Right lobe of liver (tissue), 6 donors: ENCODE results near the gene KCNAB1. TPM values are rescaled to one million over a fixed set of nuclear protein-coding genes. Genes with fewer than 3 reads are reported as not detected.

Source experiments
- ATAC-seq, 4 donors: fragments of 200-7000 bp; cut with Tn5 transposase; one replicate each; pipeline ENCODE4 v1.9.1; 2020; ENCODE audit warnings: mild to moderate bottlenecking in 4 of 4, moderate library complexity in 4 of 4
- DNase-seq, 3 donors: peaks; one replicate each; pipeline ENCODE4 v3.0.0-alpha.2; 2020
- H3K27ac ChIP-seq, 3 donors: fragments of 200-600 bp; one replicate each; pipeline ENCODE4 v1.8.0; 2022
- H3K27me3 ChIP-seq, 2 donors: fragments of 200-600 bp; one replicate each; pipeline ENCODE4 v1.8.0; 2022
- H3K36me3 ChIP-seq, 4 donors: fragments of 200-600 bp; sonication (generic) in 1 of 4; one replicate each; pipeline versions ENCODE4 v1.5.1 to v1.8.0; 2017 to 2022; ENCODE audit warnings: control low read depth in 1 of 4
- H3K4me1 ChIP-seq, 4 donors: fragments of 200-600 bp; sonication (generic) in 1 of 4; one replicate each; pipeline versions ENCODE4 v1.5.1 to v1.8.0; 2017 to 2022; ENCODE audit warnings: control low read depth in 1 of 4
- H3K4me3 ChIP-seq, 3 donors: fragments of 200-600 bp; one replicate each; pipeline ENCODE4 v1.8.0; 2022
- H3K9me3 ChIP-seq, 4 donors: fragments of 200-600 bp; sonication (generic) in 1 of 4; one replicate each; pipeline versions ENCODE4 v1.5.1 to v1.8.0; 2017 to 2022; ENCODE audit warnings: control low read depth in 1 of 4
- CTCF ChIP-seq, 4 donors: fragments of 200-600 bp in 3 of 4; fragments of 450-650 bp in 1 of 4; IDR thresholded peaks; one replicate each; pipeline versions ENCODE4 v1.5.1 to v1.8.0; 2016 to 2022; ENCODE audit warnings: antibody characterized with exemption in 4 of 4, mild to moderate bottlenecking in 2 of 4
- POLR2A ChIP-seq: fragments of 450-650 bp; IDR thresholded peaks from one replicate; pipeline ENCODE4 v1.6.1; 2017; ENCODE audit warnings: antibody characterized with exemption, mild to moderate bottlenecking
- WGBS: methylation state at CpG from one replicate; pipeline ENCODE4 v1.1.6; 2018; ENCODE audit warnings: low coverage, low lambda C conversion rate; ENCODE audit not compliant: insufficient coverage; ENCODE audit errors: missing lambda C conversion rate; 5-methylcytosine and 5-hydroxymethylcytosine counted together
- intact Hi-C, 2 donors: fragments of 100-400 bp; cut with DNase I; formaldehyde crosslinking; loops; one replicate each; pipeline versions ENCODE4 v1.11.2 to v1.14.1; 2022
- total RNA-seq, 6 experiments: library from RNA; depleted of rRNA in 2 of 6; stranded (reverse); fragments of >200 nt in 2 of 6; fragmentation: NEBNext Ultra II Directional in 3 of 6; extraction: Animal tissue kit (Norgen Biotek cat#: 25700) in 3 of 6; gene quantifications; one replicate each; pipeline versions ENCODE4 v1.1.0 to v1.2.4, GENCODE V29; 2016 to 2023
- donor health status: DM: no; HTN: yes; CAD: no.
- donor health status: DM: no; HTN: no; CAD: no.
- donor health status: DM: no; HTN: no; CAD: no.
- donor health status: DM: no; HTN: yes; CAD: no.
- donor health status: DM: no; HTN: yes; CAD: no.

Gene KCNAB1
- total RNA-seq, 6 experiments from 2014 or later: 0.15 to 1.8 (median 0.64) TPM; not detected in 2

GRCh38 chr3:156356537-156357363 lies 236.4 kb downstream of the KCNAB1 start:
- Histone ChIP-seq H3K4me3 (no peak overlapping the region), H3K4me1 (no peaks in the 10 kb centered on the region), H3K36me3 (no peaks in the 10 kb centered on the region), H3K9me3 (no peaks in the 10 kb centered on the region), H3K27me3 (no peaks in the 10 kb centered on the region), H3K27ac (no peak overlapping the region)
- DNase-seq (no peak), ATAC-seq (peak in 1 of 4 donors; percentile 14)
- intact Hi-C loops: no loop called here
- WGBS: 46% methylated on average over 5 of the region's 5 CpGs
- TF ChIP-seq CTCF (IDR thresholded peaks at IDR 0.05): no peak
- no peak for TF ChIP-seq POLR2A

- ATAC-seq (no peak), DNase-seq (no peak)
- 89% methylated on average over 2 of the region's 2 CpGs for WGBS
- Histone ChIP-seq H3K4me1 (no peaks in the 10 kb centered on the region), H3K27ac (no peak overlapping the region), H3K36me3 (no peaks in the 10 kb centered on the region), H3K4me3 (no peak overlapping the region), H3K9me3 (no peaks in the 10 kb centered on the region), H3K27me3 (no peaks in the 10 kb centered on the region)
- TF ChIP-seq POLR2A (no peak), CTCF (IDR thresholded peaks at IDR 0.05) (no peak)
- intact Hi-C loops: no loop called here
Measured at GRCh38 chr3:156358232-156358631, 237.9 kb downstream of the KCNAB1 start.

- no peak for TF ChIP-seq POLR2A
- TF ChIP-seq CTCF (IDR thresholded peaks at IDR 0.05): no peak
- H3K4me1 ChIP-seq: no peaks in the 10 kb centered on the region
- intact Hi-C loops: no loop called here
- H3K36me3 ChIP-seq: no peaks in the 10 kb centered on the region
- 48% methylated on average over 3 of the region's 3 CpGs for WGBS
- no peak for ATAC-seq
- H3K9me3 ChIP-seq: no peaks in the 10 kb centered on the region
- DNase-seq: no peak
- no peak overlapping the region for H3K27ac ChIP-seq
- no peak overlapping the region for H3K4me3 ChIP-seq
- no peaks in the 10 kb centered on the region for H3K27me3 ChIP-seq
Measured at GRCh38 chr3:156359368-156359767, 239.0 kb downstream of the KCNAB1 start.

- intact Hi-C loops: no loop called here
- ATAC-seq (no peak), DNase-seq (no peak)
- H3K4me3 ChIP-seq: no peak overlapping the region
- H3K27ac ChIP-seq: no peak overlapping the region
- 75% methylated on average over 4 of the region's 4 CpGs for WGBS
- H3K4me1 ChIP-seq: no peaks in the 10 kb centered on the region
- H3K27me3 ChIP-seq: no peaks in the 10 kb centered on the region
- no peaks in the 10 kb centered on the region for H3K36me3 ChIP-seq
- H3K9me3 ChIP-seq: no peaks in the 10 kb centered on the region
- TF ChIP-seq CTCF (IDR thresholded peaks at IDR 0.05): no peak
- TF ChIP-seq POLR2A: no peak
Measured at GRCh38 chr3:156360083-156360482, 239.7 kb downstream of the KCNAB1 start.
